ENCODE results near the gene ITPR3.

Gene ITPR3

GRCh38 chr6:33705955-33706725 is 85.0 kb downstream of the ITPR3 start:
- no peak for DNase-seq

- DNase-seq: no peak
These were observed 86.6 kb downstream of the ITPR3 start for GRCh38 chr6:33707771-33708170.

GRCh38 chr6:33708516-33709204 is 87.5 kb downstream of the ITPR3 start:
- DNase-seq: no peak

- DNase-seq: no peak
These were observed 88.6 kb downstream of the ITPR3 start for GRCh38 chr6:33709605-33710295.

- DNase-seq: no peak
These were observed 89.4 kb downstream of the ITPR3 start for GRCh38 chr6:33710296-33711121.

GRCh38 chr6:33711140-33712129 is 90.3 kb downstream of the ITPR3 start, which contains the start of gene UQCC2:
Gene UQCC2, minus strand, starts transcription at chr6:33711700. Its CDS starts 14 bp downstream, at chr6:33711686.
- peak; percentile 91 for DNase-seq

- DNase-seq: no peak
These were observed 91.8 kb downstream of the ITPR3 start for GRCh38 chr6:33712914-33713313.

- DNase-seq: no peak
These were observed 92.7 kb downstream of the ITPR3 start for GRCh38 chr6:33713786-33714185.

- DNase-seq: no peak
These were observed 93.4 kb downstream of the ITPR3 start for GRCh38 chr6:33714385-33715040.

- no peak for DNase-seq
These were observed 95.3 kb downstream of the ITPR3 start for GRCh38 chr6:33716379-33716778.

- no peak for DNase-seq
These were observed 95.9 kb downstream of the ITPR3 start for GRCh38 chr6:33716890-33717632.

- no peak for DNase-seq
These were observed 96.9 kb downstream of the ITPR3 start for GRCh38 chr6:33717934-33718455.

GRCh38 chr6:33718713-33719112 is 97.6 kb downstream of the ITPR3 start:
- DNase-seq: no peak

GRCh38 chr6:33719326-33719987 is 98.3 kb downstream of the ITPR3 start:
- DNase-seq: no peak

- DNase-seq: no peak
These were observed 99.9 kb downstream of the ITPR3 start for GRCh38 chr6:33720998-33721397.

GRCh38 chr6:33721508-33721907 is 100.4 kb downstream of the ITPR3 start:
- DNase-seq: no peak

- no peak for DNase-seq
These were observed 101.0 kb downstream of the ITPR3 start for GRCh38 chr6:33722103-33722623.

GRCh38 chr6:33723371-33724085 is 102.4 kb downstream of the ITPR3 start:
- DNase-seq: no peak

All from NCI-H1694 treated with DMSO at 0.1 percent for 48 hours (cell line).